Stomach (tissue), 4 donors: ENCODE measurements around the gene CYTH3.

Source experiments
- EP300 ChIP-seq: sonication (generic); formaldehyde crosslinking; IDR thresholded peaks from one replicate; pipeline ENCODE4 v1.6.1; 2017; ENCODE audit warnings: antibody characterized with exemption
- POLR2AphosphoS5 ChIP-seq, 3 donors: sonication (generic); formaldehyde crosslinking; IDR thresholded peaks; one replicate each; pipeline ENCODE4 v1.6.1; 2016; ENCODE audit warnings: antibody characterized with exemption in 3 of 3
- TF ChIP-seq, protein P1 (sequence below), 7 experiments: fragments of 450-650 bp in 4 of 7; fragments of 200-600 bp in 3 of 7; sonication (generic) in 3 of 7; IDR thresholded peaks; one replicate each; pipeline ENCODE4 v1.5.1; 2016 to 2019; ENCODE audit warnings: antibody characterized with exemption in 7 of 7, control low read depth in 2 of 7, mild to moderate bottlenecking in 1 of 7

DNA sequence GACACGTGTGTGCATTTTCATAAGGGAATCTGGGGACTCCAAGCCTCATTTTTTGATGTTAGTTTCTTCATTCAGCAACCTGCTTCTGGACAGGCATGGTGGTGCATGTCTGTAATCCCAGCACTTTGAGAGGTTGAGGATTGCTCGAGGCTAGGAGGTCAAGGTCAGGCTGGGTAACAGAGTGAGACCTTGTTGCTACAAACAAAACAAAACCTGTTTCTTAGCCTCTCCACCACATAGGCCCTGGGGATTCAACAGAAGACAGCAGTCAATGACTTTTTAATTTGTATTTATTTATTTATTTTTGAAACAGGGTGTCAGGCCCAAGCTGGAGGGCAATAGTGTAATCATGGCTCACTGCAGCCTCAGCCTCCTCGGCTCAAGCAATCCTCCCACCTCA lies 6.9 kb upstream of the CYTH3 start:
- TF ChIP-seq EP300 (no peak), POLR2AphosphoS5 (IDR thresholded peaks at IDR 0.05) (no peak)
- TF ChIP-seq, protein P1, sequence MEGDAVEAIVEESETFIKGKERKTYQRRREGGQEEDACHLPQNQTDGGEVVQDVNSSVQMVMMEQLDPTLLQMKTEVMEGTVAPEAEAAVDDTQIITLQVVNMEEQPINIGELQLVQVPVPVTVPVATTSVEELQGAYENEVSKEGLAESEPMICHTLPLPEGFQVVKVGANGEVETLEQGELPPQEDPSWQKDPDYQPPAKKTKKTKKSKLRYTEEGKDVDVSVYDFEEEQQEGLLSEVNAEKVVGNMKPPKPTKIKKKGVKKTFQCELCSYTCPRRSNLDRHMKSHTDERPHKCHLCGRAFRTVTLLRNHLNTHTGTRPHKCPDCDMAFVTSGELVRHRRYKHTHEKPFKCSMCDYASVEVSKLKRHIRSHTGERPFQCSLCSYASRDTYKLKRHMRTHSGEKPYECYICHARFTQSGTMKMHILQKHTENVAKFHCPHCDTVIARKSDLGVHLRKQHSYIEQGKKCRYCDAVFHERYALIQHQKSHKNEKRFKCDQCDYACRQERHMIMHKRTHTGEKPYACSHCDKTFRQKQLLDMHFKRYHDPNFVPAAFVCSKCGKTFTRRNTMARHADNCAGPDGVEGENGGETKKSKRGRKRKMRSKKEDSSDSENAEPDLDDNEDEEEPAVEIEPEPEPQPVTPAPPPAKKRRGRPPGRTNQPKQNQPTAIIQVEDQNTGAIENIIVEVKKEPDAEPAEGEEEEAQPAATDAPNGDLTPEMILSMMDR (IDR thresholded peaks at IDR 0.05): no peak
